Thoracic aorta (tissue), 2 donors: Measurements from ENCODE around the gene CAMK2A. TPM values are rescaled to one million over a fixed set of nuclear protein-coding genes. Genes with fewer than 3 reads are reported as not detected.

Source experiments
- ATAC-seq: fragments of 150-250 bp; one replicate; pipeline ENCODE4 v1.8.0; 2017; ENCODE audit warnings: low read depth; ENCODE audit not compliant: insufficient number of reproducible peaks, low FRiP score
- DNase-seq: peaks from one replicate; pipeline ENCODE4 v3.0.0-alpha.2; 2020; ENCODE audit warnings: low spot score
- H3K27ac ChIP-seq, 2 donors: fragments of 200-600 bp; sonication (generic); 1 replicate in 1 of 2; 2 replicates in 1 of 2; pipeline ENCODE4 v1.5.1; 2016; ENCODE audit warnings: mild to moderate bottlenecking in 2 of 2, moderate library complexity in 2 of 2
- H3K27me3 ChIP-seq: fragments of 200-600 bp; sonication (generic); replicated peaks from 2 replicates; pipeline ENCODE4 v1.6.0; 2016; ENCODE audit warnings: mild to moderate bottlenecking; ENCODE audit not compliant: insufficient read depth
- H3K36me3 ChIP-seq: fragments of 200-600 bp; sonication (generic); one replicate; pipeline ENCODE4 v1.5.1; 2016
- H3K4me1 ChIP-seq, 2 donors: fragments of 200-600 bp; sonication (generic); 1 replicate in 1 of 2; 2 replicates in 1 of 2; pipeline versions ENCODE4 v1.5.1 to v1.6.0; 2016; ENCODE audit warnings: low read depth in 2 of 2, mild to moderate bottlenecking in 1 of 2; ENCODE audit not compliant: control insufficient read depth in 1 of 2
- H3K4me3 ChIP-seq: fragments of 200-600 bp; sonication (generic); 2 replicates; pipeline ENCODE4 v1.5.1; 2016; ENCODE audit warnings: mild to moderate bottlenecking
- H3K9me3 ChIP-seq: fragments of 200-600 bp; sonication (generic); 2 replicates; pipeline ENCODE4 v1.5.1; 2016
- total RNA-seq, 2 donors: library from RNA; depleted of rRNA; stranded (reverse); fragments of >200 nt; gene quantifications; one replicate each; pipeline versions ENCODE4 v1.1.0 to v1.2.3, GENCODE V29; 2016
- TF ChIP-seq, protein P1 (sequence below): fragments of 200-600 bp; sonication (generic); IDR thresholded peaks from one replicate; pipeline ENCODE4 v1.5.1; 2019; ENCODE audit warnings: antibody characterized with exemption

Gene CAMK2A
- total RNA-seq, 2 donors from 2014 or later, result 0.35 TPM; not detected in 1

- no peaks in the 10 kb centered on the region for H3K36me3 ChIP-seq
- no peak overlapping the region for H3K4me3 ChIP-seq
- no peak for DNase-seq
- H3K27me3 ChIP-seq, result no peaks in the 10 kb centered on the region
- H3K27ac ChIP-seq, result no peak overlapping the region
- ATAC-seq, result no peak
- no peaks in the 10 kb centered on the region for H3K4me1 ChIP-seq
- no peaks in the 10 kb centered on the region for H3K9me3 ChIP-seq
- TF ChIP-seq, protein P1, sequence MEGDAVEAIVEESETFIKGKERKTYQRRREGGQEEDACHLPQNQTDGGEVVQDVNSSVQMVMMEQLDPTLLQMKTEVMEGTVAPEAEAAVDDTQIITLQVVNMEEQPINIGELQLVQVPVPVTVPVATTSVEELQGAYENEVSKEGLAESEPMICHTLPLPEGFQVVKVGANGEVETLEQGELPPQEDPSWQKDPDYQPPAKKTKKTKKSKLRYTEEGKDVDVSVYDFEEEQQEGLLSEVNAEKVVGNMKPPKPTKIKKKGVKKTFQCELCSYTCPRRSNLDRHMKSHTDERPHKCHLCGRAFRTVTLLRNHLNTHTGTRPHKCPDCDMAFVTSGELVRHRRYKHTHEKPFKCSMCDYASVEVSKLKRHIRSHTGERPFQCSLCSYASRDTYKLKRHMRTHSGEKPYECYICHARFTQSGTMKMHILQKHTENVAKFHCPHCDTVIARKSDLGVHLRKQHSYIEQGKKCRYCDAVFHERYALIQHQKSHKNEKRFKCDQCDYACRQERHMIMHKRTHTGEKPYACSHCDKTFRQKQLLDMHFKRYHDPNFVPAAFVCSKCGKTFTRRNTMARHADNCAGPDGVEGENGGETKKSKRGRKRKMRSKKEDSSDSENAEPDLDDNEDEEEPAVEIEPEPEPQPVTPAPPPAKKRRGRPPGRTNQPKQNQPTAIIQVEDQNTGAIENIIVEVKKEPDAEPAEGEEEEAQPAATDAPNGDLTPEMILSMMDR, result no peak
Observed at GRCh38 chr5:150293091-150293941, 3.7 kb upstream of the CAMK2A start.

- no peaks in the 10 kb centered on the region for H3K36me3 ChIP-seq
- H3K27me3 ChIP-seq, result no peaks in the 10 kb centered on the region
- no peak overlapping the region for H3K27ac ChIP-seq
- no peak overlapping the region for H3K4me3 ChIP-seq
- no peak for DNase-seq
- H3K9me3 ChIP-seq, result no peaks in the 10 kb centered on the region
- ATAC-seq, result no peak
- TF ChIP-seq, protein P1, result no peak
- H3K4me1 ChIP-seq, result no peaks in the 10 kb centered on the region
Observed at GRCh38 chr5:150291388-150292385, 2.1 kb upstream of the CAMK2A start.

- ATAC-seq (no peak), DNase-seq (no peak)
- TF ChIP-seq, protein P1, result no peak
Observed at GRCh38 chr5:150288791-150289190, 782 bp downstream of the CAMK2A start.

DNA sequence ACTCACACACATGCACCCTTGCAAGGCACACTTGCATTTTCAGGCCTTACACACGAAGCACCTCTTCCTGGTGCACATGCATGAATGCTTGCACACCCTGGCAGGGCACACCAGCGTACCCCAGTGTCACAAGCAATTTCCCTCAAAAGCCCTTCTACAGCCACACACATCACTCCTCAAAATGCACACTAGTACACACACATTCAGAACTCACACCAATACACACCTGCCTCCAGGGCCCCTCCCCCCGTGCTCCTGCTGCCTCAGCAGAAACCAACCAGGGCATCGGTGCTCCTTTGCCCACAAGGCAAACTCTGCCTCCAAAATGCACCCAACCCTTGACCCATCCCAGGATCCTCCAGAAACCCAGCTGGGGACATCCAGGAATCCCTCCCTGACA, 1.2 kb downstream of the CAMK2A start:
- ATAC-seq (no peak), DNase-seq (no peak)
- Histone ChIP-seq H3K4me1 (no peaks in the 10 kb centered on the region), H3K36me3 (no peaks in the 10 kb centered on the region), H3K27me3 (no peaks in the 10 kb centered on the region), H3K27ac (no peak overlapping the region), H3K9me3 (no peaks in the 10 kb centered on the region), H3K4me3 (no peak overlapping the region)
- TF ChIP-seq, protein P1, result no peak

More at GRCh38 chr5:150288791-150289190, 782 bp downstream of the CAMK2A start:
- Histone ChIP-seq H3K27me3 (no peaks in the 10 kb centered on the region), H3K4me3 (no peak overlapping the region), H3K36me3 (no peaks in the 10 kb centered on the region), H3K27ac (no peak overlapping the region), H3K4me1 (no peaks in the 10 kb centered on the region), H3K9me3 (no peaks in the 10 kb centered on the region)

DNA sequence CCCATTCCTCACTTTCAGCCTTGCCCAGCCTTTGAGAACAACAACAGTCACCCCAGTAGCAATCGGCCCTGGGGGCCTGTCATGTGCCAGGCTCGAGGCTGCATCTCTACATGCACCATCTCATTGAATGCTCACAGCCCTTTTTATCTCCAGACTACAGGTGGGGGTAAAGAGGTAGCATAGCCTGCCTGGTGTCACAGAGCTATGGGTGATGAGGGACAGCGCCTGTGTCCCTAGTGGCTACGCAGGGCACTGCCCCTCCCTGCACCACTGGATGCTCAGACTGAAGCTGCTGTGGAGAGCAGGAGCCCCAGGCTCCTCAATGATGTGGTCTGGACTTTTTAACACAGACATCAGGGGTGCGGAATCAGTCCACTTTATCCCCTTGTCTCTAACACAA, 2.8 kb downstream of the CAMK2A start:
- no peaks in the 10 kb centered on the region for H3K4me1 ChIP-seq
- no peaks in the 10 kb centered on the region for H3K36me3 ChIP-seq
- no peaks in the 10 kb centered on the region for H3K27me3 ChIP-seq
- no peak overlapping the region for H3K27ac ChIP-seq
- DNase-seq (no peak), ATAC-seq (no peak)
- no peak overlapping the region for H3K4me3 ChIP-seq
- H3K9me3 ChIP-seq, result no peaks in the 10 kb centered on the region
- TF ChIP-seq, protein P1, result no peak
